Measurements from ENCODE around the gene CACNA2D3. TPM values are rescaled to one million over a fixed set of nuclear protein-coding genes. Genes with fewer than 3 reads are reported as not detected.
"Not testable (repeated sequence)": the region's sequence is repeated elsewhere in the genome, so short reads cannot be mapped to it uniquely, and the experiment has no call there.

The CACNA2D3 gene
- 1.4 and 3.2 TPM in 2 replicates for total RNA-seq

GRCh38 chr3:54122324-54123002 is at the start of gene CACNA2D3:
Gene CACNA2D3 (plus strand): TSS chr3:54122552.
- peak; percentile 16 for DNase-seq (ENCODE audit: low read depth)

- DNase-seq (ENCODE audit: low read depth), result peak; percentile 79
These were observed 49.0 kb upstream of the CACNA2D3 start for GRCh38 chr3:54073386-54073785.

- DNase-seq (ENCODE audit: low read depth), result no peak
These were observed 43.0 kb upstream of the CACNA2D3 start for GRCh38 chr3:54079314-54079713.

GRCh38 chr3:54079730-54080325 is 42.5 kb upstream of the CACNA2D3 start:
- DNase-seq (ENCODE audit: low read depth), result no peak

GRCh38 chr3:54083921-54084320 is 38.4 kb upstream of the CACNA2D3 start:
- DNase-seq (ENCODE audit: low read depth), result peak; percentile 81

- no peak for DNase-seq (ENCODE audit: low read depth)
These were observed 36.4 kb upstream of the CACNA2D3 start for GRCh38 chr3:54085936-54086335.

GRCh38 chr3:54086652-54087405 is 35.5 kb upstream of the CACNA2D3 start:
- DNase-seq (ENCODE audit: low read depth), result peak; percentile 28

- no peak for DNase-seq (ENCODE audit: low read depth)
These were observed 34.6 kb upstream of the CACNA2D3 start for GRCh38 chr3:54087581-54088410.

GRCh38 chr3:54093491-54094248 is 28.7 kb upstream of the CACNA2D3 start:
- no peak for DNase-seq (ENCODE audit: low read depth)

- no peak for DNase-seq (ENCODE audit: low read depth)
These were observed 27.4 kb upstream of the CACNA2D3 start for GRCh38 chr3:54094926-54095325.

GRCh38 chr3:54099381-54099780 is 23.0 kb upstream of the CACNA2D3 start:
- no peak for DNase-seq (ENCODE audit: low read depth)

- no peak for DNase-seq (ENCODE audit: low read depth)
These were observed 18.3 kb upstream of the CACNA2D3 start for GRCh38 chr3:54104084-54104483.

- DNase-seq (ENCODE audit: low read depth), result not testable (repeated sequence)
These were observed 6.2 kb upstream of the CACNA2D3 start for GRCh38 chr3:54116129-54116528.

GRCh38 chr3:54120657-54121413 is 1.5 kb upstream of the CACNA2D3 start:
- peak; percentile 53 for DNase-seq (ENCODE audit: low read depth)

GRCh38 chr3:54121414-54122323 is 683 bp upstream of the CACNA2D3 start:
- DNase-seq (ENCODE audit: low read depth), result no peak

GRCh38 chr3:54123003-54123775 is 837 bp downstream of the CACNA2D3 start:
- no peak for DNase-seq (ENCODE audit: low read depth)

- no peak for DNase-seq (ENCODE audit: low read depth)
These were observed 1.4 kb downstream of the CACNA2D3 start for GRCh38 chr3:54123776-54124196.

GRCh38 chr3:54125300-54125699 is 2.9 kb downstream of the CACNA2D3 start:
- no peak for DNase-seq (ENCODE audit: low read depth)

- DNase-seq (ENCODE audit: low read depth), result no peak
These were observed 4.2 kb downstream of the CACNA2D3 start for GRCh38 chr3:54126551-54126950.

All from renal cortical epithelial cell (primary cell).